Stimulated activated CD8-positive, alpha-beta memory T cell treated with anti-CD3 and anti-CD28 coated beads, Interleukin-4, amount 100 ng/mL, for 1 hour (primary cell): ENCODE data around the gene KPNA4.

Experiments
- DNase-seq, 2 donors: peaks; one replicate each; pipeline ENCODE4 v3.0.0-alpha.2; 2020; ENCODE audit warnings: low read depth in 2 of 2, low spot score in 1 of 2

Gene KPNA4

DNA sequence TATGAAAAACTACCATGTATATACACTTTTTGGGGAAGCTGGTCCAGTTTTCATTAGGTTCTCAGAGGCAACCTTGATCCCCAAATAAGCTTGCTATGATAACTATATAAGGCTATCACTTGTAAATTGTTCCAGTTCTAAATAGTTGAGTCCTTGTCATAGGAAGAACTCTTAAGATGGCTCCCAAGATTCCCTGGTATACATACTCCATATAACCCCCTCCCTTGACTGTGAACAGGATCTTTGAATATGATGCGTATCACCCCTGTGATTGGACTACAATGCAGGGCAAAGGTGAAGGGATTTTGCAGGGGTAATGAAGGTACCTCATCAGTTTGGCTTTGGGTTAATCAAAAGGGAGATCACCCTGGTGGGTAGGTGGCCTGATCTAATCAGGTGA lies 67.2 kb downstream of the KPNA4 start:
- no peak for DNase-seq

DNA sequence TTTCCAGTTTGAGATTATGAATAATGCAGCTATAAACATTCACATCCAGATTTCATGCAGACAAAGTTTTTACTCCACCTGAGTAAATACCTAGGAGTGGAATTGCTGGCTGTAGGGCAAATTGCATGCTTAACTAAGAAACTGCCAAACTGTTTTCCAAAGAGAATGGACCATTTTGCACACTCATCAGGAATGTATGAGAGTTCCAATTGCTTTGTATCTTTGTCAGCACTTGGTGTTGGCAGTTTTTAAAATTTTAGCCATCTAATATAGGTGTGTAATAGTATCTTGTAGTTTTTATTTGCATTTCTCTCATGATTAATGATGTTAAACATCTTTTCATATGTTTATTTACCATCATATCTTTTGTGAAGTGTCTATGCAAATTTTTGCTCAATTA lies 75.2 kb downstream of the KPNA4 start:
- DNase-seq: no peak

DNA sequence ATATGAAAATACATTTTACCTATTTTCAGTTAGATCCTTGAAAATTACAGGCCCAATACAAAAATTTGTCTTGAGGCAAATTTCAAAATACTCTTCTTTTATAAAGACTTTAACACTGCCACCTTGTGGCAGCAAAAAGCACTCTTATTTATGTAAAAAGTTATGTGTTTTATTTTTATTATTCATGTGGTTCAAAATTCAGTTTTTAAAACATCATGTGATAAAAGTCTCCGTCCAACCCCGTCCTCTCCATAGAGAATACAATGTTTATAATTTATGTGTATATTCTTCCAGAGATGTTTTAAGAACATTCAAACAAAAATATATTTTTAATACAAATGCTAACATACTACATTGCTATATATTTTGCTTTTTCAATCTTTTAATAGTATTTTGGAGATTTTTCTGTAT lies 78.9 kb downstream of the KPNA4 start:
- no peak for DNase-seq

DNA sequence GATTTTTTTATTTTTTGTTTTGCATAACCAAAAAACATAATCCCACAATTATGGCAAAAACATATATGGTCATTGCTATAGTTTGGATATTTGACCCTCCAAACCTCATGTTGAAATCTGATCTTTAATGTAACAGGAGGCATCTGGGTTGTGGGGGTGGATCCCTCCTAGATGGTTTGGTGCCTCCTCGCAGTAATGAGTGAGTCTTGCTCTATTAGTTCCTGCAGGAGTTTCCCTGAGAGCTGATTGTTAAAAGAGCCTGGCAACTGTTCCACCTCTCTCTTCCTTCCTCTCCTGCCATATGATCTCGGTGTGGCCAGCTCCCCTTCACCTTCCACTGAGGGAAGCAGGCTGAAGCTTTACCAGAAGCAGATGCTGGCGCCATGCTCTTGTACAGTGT lies 82.6 kb downstream of the KPNA4 start:
- no peak for DNase-seq

DNA sequence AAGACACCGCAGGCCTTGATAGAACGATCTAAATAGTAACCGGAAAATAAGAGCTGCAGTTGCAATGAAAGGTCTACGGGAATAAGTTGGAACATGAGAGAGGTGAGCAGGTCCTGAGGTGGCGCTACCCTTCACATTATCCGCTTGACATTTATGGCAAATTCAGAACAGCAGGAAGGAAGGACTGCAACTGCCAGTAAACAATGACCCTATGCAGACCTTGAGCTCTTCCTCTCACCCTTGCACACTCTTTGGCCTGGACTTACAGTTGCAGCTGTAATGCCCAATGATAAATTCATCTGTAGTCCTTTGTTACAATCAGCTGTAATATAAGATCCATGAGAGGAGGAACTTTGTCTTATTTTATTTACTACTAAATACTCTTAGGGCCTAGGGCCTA lies 83.5 kb downstream of the KPNA4 start:
- DNase-seq: no peak

DNA sequence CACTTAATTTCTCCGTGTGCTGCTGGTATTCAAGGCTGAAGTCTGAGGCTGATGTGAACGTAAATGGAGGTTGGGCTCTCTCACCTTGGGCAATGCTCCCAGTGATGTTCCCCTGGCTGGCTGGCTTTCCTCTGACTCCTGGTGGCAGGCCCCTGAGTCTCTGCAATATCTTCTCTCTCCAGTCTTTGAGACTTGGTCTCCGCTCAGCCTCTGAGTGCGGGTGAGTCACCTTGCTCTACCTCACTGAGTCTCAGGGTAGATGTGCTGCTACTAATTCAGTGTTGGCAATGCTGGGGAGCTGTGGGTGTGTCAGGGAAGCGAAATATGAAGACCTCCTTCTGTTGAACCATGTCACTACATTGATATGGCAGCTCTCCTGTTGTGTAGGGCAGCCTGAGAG lies 84.4 kb downstream of the KPNA4 start:
- no peak for DNase-seq

DNA sequence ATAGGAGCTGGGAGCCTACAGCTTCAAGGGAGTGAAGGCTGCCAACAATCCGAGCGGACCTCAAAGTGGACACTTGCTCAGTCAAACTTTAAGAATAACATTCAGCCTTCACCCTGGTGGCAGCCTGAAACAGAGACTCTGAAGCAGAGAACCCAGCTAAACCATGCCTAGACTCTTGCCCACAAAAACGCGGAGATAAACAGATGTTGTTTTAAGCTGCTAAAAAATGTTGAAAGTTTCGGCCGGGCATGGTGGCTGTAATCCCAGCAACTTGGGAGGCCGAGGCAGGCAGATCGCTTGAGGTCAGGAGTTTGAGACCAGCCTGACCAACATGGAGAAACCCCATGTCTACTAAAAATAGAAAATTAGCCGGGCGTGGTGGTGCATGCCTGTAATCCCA lies 86.0 kb downstream of the KPNA4 start:
- DNase-seq: no peak

DNA sequence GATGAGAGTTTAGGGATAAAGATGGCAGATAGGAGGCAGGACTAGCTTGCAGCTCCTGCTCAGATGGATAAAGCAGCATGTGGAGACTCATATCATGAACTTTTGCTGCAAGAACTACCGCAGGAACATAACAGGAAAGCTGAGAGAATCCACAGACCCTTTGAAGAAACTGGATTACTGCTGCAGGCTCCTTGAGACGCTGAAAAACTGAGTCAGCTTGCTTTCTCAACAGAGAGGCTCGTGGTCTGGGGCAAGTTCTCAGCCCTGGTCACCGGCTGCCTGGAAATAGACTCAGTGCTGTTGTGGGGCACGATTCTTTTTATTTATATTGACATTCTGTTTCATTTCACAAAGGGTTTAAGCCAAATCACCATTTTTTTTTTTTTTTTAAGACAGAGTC lies 87.0 kb downstream of the KPNA4 start:
- no peak for DNase-seq

DNA sequence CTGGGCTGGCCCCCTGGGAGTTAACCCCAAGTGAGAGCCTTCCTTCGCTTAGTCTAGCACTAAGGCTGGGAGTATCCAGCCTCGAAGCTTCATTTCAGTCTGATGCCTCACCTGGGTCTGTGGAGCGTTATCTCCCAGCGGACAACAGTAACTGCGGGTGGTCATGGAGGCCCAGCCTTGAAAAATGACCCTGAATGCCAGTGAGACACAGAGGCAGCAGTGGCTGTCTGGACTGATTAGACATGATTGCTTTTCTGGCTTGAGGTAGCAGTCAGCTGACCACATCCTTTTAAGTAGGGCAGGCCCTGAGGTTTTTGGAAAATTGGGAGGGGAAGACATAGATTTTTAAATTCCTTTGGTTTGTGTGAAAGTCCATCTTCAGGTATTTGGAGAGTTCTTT lies 87.6 kb downstream of the KPNA4 start:
- no peak for DNase-seq

DNA sequence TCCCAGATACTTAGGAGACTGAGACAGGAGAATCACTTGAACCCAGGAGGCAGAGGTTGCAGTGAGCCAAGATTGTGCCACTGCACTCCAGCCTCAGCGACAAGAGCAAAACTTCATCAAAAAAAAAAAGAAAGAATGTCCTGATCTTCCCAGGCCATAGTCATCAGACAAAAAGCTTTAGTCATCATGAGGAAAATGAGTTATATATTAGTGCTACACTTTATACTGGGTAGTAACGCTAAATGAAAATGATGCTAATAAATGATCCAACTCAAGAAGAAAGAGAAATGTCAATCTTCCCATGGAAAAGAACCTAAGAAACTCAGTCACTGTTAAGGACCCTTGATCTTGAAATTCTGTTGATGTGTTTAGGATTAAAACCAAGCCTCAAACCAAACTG lies 89.5 kb downstream of the KPNA4 start:
- DNase-seq: no peak

DNA sequence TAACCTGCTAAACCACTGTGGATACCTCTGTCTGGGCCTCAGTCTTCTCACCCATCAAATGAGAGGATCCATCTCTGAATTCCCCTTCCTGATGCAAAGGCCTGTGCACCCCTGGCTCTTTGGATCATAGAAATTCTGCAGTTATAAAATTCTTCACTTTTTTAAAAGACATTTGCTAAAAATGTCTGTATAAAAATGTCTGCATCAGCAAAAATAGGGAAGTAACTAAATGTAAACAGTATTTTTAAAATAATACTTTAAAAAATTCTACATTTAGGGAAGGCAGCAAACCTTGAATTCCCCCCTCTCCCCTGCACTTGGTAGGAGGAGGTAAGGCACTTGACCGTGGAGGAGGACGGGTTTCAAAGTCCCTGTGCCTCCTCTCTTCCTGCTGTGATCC lies 90.2 kb downstream of the KPNA4 start:
- DNase-seq: no peak

DNA sequence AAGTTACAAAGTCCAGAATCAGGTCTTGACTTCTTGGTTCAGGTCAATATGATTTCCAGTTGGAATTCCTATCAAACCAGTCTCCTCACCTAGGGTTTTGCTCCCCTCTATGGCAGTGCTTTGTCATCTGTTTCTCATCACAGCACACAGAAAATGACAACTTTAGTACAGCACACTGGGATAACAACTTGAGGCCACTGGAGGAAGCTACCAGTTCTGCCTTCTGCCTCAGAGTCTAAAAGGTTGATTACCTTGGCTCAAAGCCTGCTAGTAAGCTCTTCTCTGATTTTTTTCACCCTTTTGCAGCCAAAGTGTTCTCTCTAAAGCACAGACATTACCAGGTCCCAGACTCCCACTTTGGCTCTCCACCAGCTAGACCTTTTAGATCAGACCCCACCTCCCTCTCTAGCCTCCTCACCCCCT lies 90.9 kb downstream of the KPNA4 start:
- no peak for DNase-seq

DNA sequence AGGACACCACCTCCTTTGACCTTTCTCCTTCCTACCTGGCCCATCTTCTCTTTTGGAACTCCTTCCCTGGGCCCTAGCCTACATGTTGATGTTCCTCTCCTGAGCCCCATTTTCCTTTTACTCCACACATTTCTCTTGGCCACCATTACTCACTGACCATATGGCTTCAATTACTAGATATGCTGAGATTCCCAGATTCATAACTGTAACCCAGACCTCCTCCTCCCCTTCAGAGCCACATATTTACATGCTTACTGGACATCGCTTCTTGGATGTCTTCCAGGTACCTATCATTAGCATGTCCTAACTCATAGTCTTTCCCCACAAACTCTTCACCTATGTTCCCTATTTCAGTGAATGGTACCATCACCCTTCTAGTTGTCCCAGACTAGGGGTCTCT lies 91.4 kb downstream of the KPNA4 start:
- no peak for DNase-seq

DNA sequence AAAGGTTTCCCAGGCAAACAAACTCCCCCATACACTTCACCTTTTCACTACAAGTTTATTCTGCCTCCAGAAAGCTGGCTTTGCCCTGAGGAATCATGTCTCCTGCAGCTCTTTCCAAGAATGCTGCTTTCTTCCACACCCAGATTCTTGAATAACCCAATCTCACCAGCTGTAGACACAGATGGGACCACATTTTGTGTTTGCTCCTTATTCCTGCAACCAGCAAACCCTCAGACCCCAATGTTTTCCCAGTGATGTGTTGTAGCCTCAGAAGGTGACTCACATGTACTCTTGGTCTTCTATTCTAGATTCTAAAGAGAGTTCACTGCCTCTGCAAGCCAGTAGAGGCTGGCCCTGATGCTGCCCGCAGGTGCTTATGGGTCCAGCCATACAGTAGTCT lies 92.2 kb downstream of the KPNA4 start:
- no peak for DNase-seq

DNA sequence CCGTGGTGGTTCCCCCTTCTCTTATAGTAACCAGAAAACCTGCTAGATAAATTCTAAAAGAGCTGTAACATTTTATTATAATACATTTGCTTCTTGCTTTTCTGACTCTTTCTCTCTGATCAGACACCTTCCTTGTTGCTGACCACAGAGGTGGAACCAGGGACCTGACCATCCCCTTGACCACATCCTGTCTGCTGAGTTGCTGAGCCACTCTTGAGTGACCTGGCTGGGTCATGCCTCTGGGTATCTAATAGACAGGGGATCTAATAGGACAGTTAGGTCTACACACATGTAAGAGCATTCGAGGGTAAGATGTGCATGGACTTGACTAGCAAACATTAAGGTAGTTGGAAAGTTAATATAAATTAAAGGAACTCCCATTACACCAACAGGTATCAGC lies 93.0 kb downstream of the KPNA4 start:
- DNase-seq: no peak

DNA sequence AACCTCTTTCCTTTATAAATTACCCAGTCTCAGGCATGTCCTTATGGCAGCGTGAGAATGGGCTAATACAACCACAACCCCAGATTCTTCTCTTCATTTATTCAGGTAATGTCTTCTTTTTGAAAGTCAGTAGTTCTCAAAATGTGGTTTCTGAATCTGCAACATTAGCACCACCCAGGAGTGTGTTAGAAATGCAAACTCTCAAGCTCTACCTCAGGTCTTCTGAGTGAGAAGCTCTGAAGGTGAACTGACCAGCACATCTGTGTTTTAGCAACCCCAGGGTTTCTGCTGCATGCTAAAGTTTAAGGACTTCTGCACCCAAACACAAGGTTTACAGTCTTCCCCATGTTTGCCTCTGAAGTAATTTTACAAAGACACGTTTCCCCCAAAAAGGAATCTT lies 93.5 kb downstream of the KPNA4 start:
- DNase-seq: no peak

DNA sequence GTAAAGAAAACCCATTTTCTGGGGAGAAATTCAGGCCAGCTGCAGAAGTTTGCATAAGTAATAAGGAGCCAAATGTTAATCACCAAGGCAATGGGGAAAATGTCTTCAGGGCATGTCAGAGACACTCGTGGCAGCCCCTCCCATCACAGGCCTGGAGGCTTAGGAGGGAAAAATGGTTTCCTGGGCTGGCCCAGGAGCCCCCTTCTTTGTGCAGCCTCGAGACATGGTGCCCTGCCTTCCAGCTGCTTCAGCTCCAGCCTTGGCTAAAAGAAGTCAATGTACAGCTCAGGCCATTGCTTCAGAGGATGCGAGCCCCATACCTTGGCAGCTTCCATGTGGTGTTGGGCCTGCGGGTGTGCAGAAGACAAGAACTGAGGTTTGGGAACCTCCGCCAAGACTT lies 95.2 kb downstream of the KPNA4 start:
- DNase-seq: no peak

DNA sequence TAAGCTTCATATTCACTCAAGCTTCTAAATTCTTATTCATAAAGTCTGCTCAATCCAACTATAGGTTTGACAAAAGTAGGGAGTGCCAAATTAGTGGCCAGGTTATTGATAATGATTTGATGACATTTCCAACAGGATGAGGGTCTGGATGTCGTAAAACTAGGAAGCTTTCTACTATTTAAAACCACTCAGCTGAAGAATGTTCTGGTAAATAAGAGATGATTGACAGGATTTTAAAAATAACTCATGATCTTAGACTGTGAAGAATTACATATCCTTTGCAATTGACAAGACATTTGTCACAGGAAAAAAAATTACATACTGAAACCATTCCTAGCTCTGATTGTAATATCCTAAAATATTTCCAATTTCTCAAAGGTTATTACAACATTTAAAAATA lies 100.4 kb downstream of the KPNA4 start:
- no peak for DNase-seq

DNA sequence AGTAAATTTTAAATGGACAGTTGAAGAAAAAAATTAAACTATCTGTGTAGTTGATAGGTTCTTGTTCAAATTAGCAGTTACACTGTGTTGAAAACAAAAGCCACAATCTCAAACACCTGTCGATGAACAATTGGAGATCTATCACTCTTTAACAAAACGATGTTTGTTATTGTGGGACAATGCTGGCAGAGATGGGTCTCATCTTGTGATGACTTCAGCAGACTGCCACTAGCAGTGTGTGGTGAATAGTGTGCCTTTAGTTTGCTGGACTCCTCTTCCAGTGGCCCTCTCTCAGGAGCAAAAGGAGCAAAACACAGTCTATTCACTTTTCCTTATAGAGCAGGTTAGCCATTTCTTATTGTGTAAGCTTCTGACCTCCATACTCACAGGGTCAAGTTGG lies 101.0 kb downstream of the KPNA4 start:
- no peak for DNase-seq

DNA sequence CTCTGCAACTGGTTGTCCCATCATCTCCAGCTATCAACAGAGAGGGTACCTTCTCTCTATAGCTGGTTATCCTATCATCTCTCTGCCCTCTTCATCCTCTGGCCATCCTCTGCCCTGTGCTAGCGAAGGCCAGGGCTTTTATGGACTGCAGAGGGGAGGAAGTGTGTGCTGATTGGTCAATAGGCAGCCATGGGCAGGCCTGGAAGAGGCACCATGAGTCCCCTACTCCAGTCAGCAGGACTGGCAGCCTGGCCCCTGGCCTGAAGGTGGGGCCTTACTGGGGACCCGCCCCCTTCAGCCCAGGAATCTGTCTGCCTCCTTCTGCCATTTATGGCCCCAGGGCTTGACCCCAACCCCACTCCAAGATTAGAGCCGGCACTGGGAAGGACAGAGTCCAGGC lies 105.3 kb downstream of the KPNA4 start:
- DNase-seq: no peak

DNA sequence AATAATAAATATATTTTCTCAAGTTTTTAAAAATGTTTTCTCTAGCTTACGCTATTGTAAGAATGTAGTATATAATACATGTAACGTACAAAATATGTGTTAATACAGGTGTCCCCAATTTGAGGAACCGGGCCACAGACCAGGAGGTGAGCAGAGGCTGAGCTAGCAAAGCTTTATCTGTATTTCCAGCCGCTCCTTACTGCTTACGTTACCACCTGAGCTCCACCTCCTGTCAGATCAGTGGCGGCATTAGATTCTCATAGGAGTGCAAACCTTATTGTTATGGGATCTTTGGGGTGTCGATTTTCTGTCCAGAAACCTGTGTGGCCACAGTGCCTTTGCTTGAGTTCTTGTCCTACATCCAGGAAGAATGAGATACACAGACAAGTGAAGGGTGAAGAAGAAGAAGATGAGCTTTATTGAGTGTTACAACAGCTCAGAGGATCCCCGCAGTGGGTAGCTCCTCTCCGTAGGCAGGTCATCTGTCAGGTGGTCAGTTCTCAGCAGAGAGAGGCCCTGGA lies 105.9 kb downstream of the KPNA4 start:
- DNase-seq: no peak

DNA sequence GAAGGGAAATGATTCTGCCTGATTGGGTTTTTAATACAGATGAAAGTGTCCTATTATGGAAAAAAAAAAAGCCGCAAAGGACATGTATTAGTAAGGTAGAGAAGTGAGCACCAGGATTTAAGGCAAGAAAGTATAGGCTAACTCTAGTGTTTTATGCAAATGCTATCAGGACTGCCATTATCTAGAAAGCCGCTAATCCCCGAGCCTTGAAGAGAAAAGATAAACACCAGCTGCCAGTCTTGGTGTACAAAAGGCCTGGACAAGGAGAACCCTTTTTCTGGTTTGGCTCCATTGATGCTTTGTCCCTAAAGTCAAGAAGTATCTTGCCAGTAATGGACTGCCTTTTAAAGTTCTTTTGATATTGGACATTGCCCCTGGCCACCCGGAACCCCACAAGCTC lies 107.2 kb downstream of the KPNA4 start:
- no peak for DNase-seq

DNA sequence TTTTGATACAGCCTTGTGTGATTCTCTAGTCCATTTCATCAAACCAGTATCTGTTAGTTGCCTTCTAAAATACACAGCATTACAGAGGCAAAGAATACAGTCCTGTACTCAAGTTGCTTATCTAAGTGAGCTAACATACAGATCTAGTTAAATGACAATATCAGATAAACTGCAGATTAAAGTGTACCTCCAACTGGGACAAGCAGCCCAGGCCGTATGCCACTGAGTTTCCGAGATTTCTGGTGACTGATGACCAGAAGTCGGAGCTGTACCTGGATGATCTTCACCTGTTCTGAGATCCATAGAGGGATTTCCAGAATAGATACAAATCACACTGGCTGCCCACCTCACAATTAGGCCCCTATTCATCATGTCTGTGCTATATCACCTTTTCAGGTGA lies 109.5 kb downstream of the KPNA4 start:
- DNase-seq: no peak

DNA sequence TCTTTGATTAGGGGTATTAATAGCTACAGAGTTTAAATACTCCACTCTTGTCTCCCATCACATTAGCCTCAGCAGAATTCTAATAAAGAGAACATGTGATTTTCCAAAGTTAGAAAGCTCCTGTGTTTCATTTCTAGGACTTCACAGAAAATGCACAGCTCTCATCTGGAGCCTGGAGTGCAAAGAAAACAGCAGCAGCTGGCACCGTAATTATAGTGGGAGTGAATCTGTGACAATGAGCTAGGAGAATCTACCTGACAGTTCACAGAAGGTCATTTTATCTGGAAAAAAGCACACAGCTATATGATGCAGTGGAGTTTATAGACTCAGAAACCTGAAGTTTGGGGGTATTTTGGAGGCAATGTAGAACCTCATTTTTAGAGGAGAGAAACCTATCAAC lies 110.4 kb downstream of the KPNA4 start:
- DNase-seq: no peak
